IMR-90 (cell line): Measurements from ENCODE around the gene DLGAP4. TPM values are rescaled to one million over a fixed set of nuclear protein-coding genes. Genes with fewer than 3 reads are reported as not detected.

Source experiments
- ATAC-seq: fragments of 200-7000 bp; cut with Tn5 transposase; 2 replicates; pipeline ENCODE4 v1.9.1; 2020; ENCODE audit warnings: low read depth, mild to moderate bottlenecking, moderate library complexity
- BruUV-seq: library from RNA; stranded (reverse); fragments of 400-500 nt; replicated peaks from 2 replicates; lab custom pipeline; 2021; lab: Mats Ljungman, UMichigan
- CTCF ChIA-PET: fragments of 300-600 bp; formaldehyde crosslinking; extraction: SDS; loops from one replicate; lab custom pipeline; 2021; ENCODE audit warnings: antibody characterized with exemption; lab: Yijun Ruan, JAX
- POLR2A ChIA-PET: fragments of 300-600 bp; sonication (Branson Sonifier 250); formaldehyde crosslinking; loops from one replicate; lab custom pipeline; 2022; ENCODE audit warnings: antibody characterized with exemption; ENCODE audit not compliant: unreplicated experiment; lab: Charles Lee
- DNase-seq: peaks from one replicate; pipeline ENCODE4 v3.0.0; 2013
- H2AFZ ChIP-seq: replicated peaks from 2 replicates; pipeline ENCODE3; 2013; ENCODE audit warnings: low read length, mild to moderate bottlenecking; ENCODE audit not compliant: poor library complexity
- H2AK5ac ChIP-seq: 2 replicates; pipeline ENCODE4 v1.6.1; 2013; ENCODE audit warnings: low read depth, low read length, inconsistent platforms
- H2AK9ac ChIP-seq: replicated peaks from 2 replicates; pipeline ENCODE3; 2013; ENCODE audit warnings: mild to moderate bottlenecking, low read depth, low read length, moderate library complexity; ENCODE audit not compliant: poor library complexity
- H2BK120ac ChIP-seq: 2 replicates; pipeline ENCODE4 v1.6.1; 2013; ENCODE audit warnings: low read depth, low read length, inconsistent platforms
- H2BK15ac ChIP-seq: 3 replicates; pipeline ENCODE4 v1.6.1; 2013; ENCODE audit warnings: low read depth, low read length, inconsistent platforms
- H2BK20ac ChIP-seq: 2 replicates; pipeline ENCODE4 v1.6.1; 2013; ENCODE audit warnings: low read depth, mild to moderate bottlenecking, inconsistent platforms, low read length, moderate library complexity
- H2BK5ac ChIP-seq: 2 replicates; pipeline ENCODE4 v1.6.1; 2013; ENCODE audit warnings: mild to moderate bottlenecking, low read depth, low read length, inconsistent platforms; ENCODE audit not compliant: poor library complexity, severe bottlenecking
- H3K14ac ChIP-seq: replicated peaks from 2 replicates; pipeline ENCODE4 v1.6.1; 2013; ENCODE audit warnings: low read depth, low read length, inconsistent platforms
- H3K18ac ChIP-seq: 2 replicates; pipeline ENCODE4 v1.6.1; 2013; ENCODE audit warnings: low read depth, low read length, control low read depth
- H3K23ac ChIP-seq: 2 replicates; pipeline ENCODE4 v1.6.1; 2013; ENCODE audit warnings: low read depth, low read length, inconsistent platforms
- H3K27ac ChIP-seq: 2 replicates; pipeline ENCODE4 v1.5.1; 2013; ENCODE audit warnings: mild to moderate bottlenecking, control low read depth, low read length; ENCODE audit not compliant: insufficient read depth
- H3K27me3 ChIP-seq: 2 replicates; pipeline ENCODE4 v1.6.1; 2013; ENCODE audit warnings: low read length; ENCODE audit not compliant: control insufficient read depth, insufficient read depth
- H3K36me3 ChIP-seq: 2 replicates; pipeline ENCODE4 v1.6.1; 2013; ENCODE audit warnings: low read length, mixed read lengths; ENCODE audit not compliant: control insufficient read depth, insufficient read depth
- H3K4ac ChIP-seq: 2 replicates; pipeline ENCODE4 v1.6.1; 2013; ENCODE audit warnings: low read depth, low read length, inconsistent platforms
- H3K4me1 ChIP-seq: 2 replicates; pipeline ENCODE4 v1.6.1; 2013; ENCODE audit warnings: low read length, mixed read lengths; ENCODE audit not compliant: control insufficient read depth, insufficient read depth
- H3K4me2 ChIP-seq: 2 replicates; pipeline ENCODE4 v1.6.1; 2013; ENCODE audit warnings: low read depth, mild to moderate bottlenecking, control low read depth, low read length, moderate library complexity
- H3K4me3 ChIP-seq: 2 replicates; pipeline ENCODE4 v1.5.1; 2013; ENCODE audit warnings: low read depth, mild to moderate bottlenecking, control low read depth, low read length, moderate library complexity; ENCODE audit not compliant: insufficient read depth
- H3K56ac ChIP-seq: 2 replicates; pipeline ENCODE4 v1.6.1; 2013; ENCODE audit warnings: low read length, inconsistent platforms; ENCODE audit not compliant: insufficient read depth; ENCODE audit errors: extremely low read depth
- H3K79me1 ChIP-seq, 2 experiments: 2 replicates each; pipeline ENCODE4 v1.6.1; 2013; ENCODE audit warnings: low read length in 2 of 2, inconsistent platforms in 1 of 2, low read depth in 1 of 2
- H3K9ac ChIP-seq: 2 replicates; pipeline ENCODE4 v1.6.1; 2013; ENCODE audit warnings: low read depth, low read length, control low read depth
- H3K9me1 ChIP-seq: 2 replicates; pipeline ENCODE4 v1.6.1; 2013; ENCODE audit warnings: low read length, inconsistent platforms; ENCODE audit not compliant: insufficient read depth
- H3K9me3 ChIP-seq: 2 replicates; pipeline ENCODE4 v1.6.1; 2013; ENCODE audit warnings: low read length; ENCODE audit not compliant: control insufficient read depth, insufficient read depth
- H4K20me1 ChIP-seq: 2 replicates; pipeline ENCODE4 v1.6.1; 2013; ENCODE audit warnings: low read length, inconsistent platforms; ENCODE audit not compliant: insufficient read depth
- H4K5ac ChIP-seq: 2 replicates; pipeline ENCODE4 v1.6.1; 2013; ENCODE audit warnings: mild to moderate bottlenecking, low read depth, low read length, control low read depth
- H4K8ac ChIP-seq, 2 experiments: 2 replicates each; pipeline ENCODE4 v1.6.1; 2013; ENCODE audit warnings: low read depth in 2 of 2, low read length in 2 of 2, control low read depth in 1 of 2, inconsistent platforms in 1 of 2
- H4K91ac ChIP-seq: 2 replicates; pipeline ENCODE4 v1.6.1; 2013; ENCODE audit warnings: low read depth, low read length, inconsistent platforms; ENCODE audit not compliant: insufficient read depth
- BHLHE40 ChIP-seq: fragments of 150-350 bp; IDR thresholded peaks from 2 replicates; pipeline ENCODE4 v1.6.1; 2016; ENCODE audit warnings: mild to moderate bottlenecking, low read depth, low read length
- CHD1 ChIP-seq: IDR thresholded peaks from 2 replicates; pipeline ENCODE4 v1.6.1; 2012; ENCODE audit warnings: low read depth, low read length, improper control_type of control experiment
- MAFK ChIP-seq: IDR thresholded peaks from 2 replicates; pipeline ENCODE4 v1.6.1; 2012; ENCODE audit warnings: low read depth, low read length, improper control_type of control experiment
- MXI1 ChIP-seq: IDR thresholded peaks from 2 replicates; pipeline ENCODE4 v1.6.1; 2012; ENCODE audit warnings: low read depth, mild to moderate bottlenecking, low read length, moderate library complexity, borderline replicate concordance
- NFE2L2 ChIP-seq: fragments of 150-350 bp; IDR thresholded peaks from 2 replicates; pipeline ENCODE4 v1.6.1; 2016; ENCODE audit warnings: low read depth, mild to moderate bottlenecking, low read length
- POLR2A ChIP-seq: IDR thresholded peaks from 2 replicates; pipeline ENCODE4 v1.6.1; 2012; ENCODE audit warnings: mild to moderate bottlenecking, low read depth, low read length
- RAD21 ChIP-seq: IDR thresholded peaks from 2 replicates; pipeline ENCODE4 v1.6.1; 2012; ENCODE audit warnings: low read length, improper control_type of control experiment
- RCOR1 ChIP-seq: IDR thresholded peaks from 2 replicates; pipeline ENCODE4 v1.6.1; 2012; ENCODE audit warnings: mild to moderate bottlenecking, low read length, improper control_type of control experiment; ENCODE audit not compliant: insufficient replicate concordance
- RFX5 ChIP-seq: IDR thresholded peaks from 2 replicates; pipeline ENCODE4 v1.8.0; 2012; ENCODE audit warnings: low read depth, mild to moderate bottlenecking, low read length, moderate library complexity
- SMC3 ChIP-seq: fragments of 150-350 bp; IDR thresholded peaks from 2 replicates; pipeline ENCODE4 v1.6.1; 2016; ENCODE audit warnings: low read depth, mild to moderate bottlenecking, antibody characterized with exemption, low read length, moderate library complexity
- WGBS, 2 experiments: methylation state at CpG; one replicate each; pipeline versions ENCODE4 v1.1.5 to v1.1.7; 2013; ENCODE audit warnings: missing lambda C conversion rate in 2 of 2; ENCODE audit not compliant: insufficient read length in 1 of 2; ENCODE audit errors: extremely low coverage in 2 of 2; 5-methylcytosine and 5-hydroxymethylcytosine counted together
- dilution Hi-C: fragments of 300-500 bp; cut with HindIII; formaldehyde crosslinking; loops from one replicate; pipeline ENCODE4 v1.14.3; 2018; ENCODE audit warnings: low sequenced_read_pairs; ENCODE audit not compliant: unreplicated experiment
- in situ Hi-C: fragments of 300-500 bp; cut with MboI; formaldehyde crosslinking; loops from 3 replicates; pipeline ENCODE4 v1.14.3; 2019; ENCODE audit warnings: low sequenced_read_pairs, inconsistent platforms, mixed read lengths
- intact Hi-C: fragments of 100-400 bp; cut with micrococcal nuclease; formaldehyde crosslinking; loops from 2 replicates; pipeline ENCODE4 v1.10.0; 2022
- polyA plus RNA-seq, 3 experiments: library from polyadenylated mRNA; depleted of rRNA; stranded (reverse); fragments of >200 nt; gene quantifications; 2 replicates each; pipeline ENCODE4 v1.2.3, GENCODE V29; 2012; ENCODE audit warnings: low replicate concordance in 1 of 3
- total RNA-seq: library from RNA; depleted of rRNA; stranded (reverse); fragments of >200 nt; gene quantifications from 2 replicates; pipeline ENCODE4 v1.2.3, GENCODE V29; 2012
- TF ChIP-seq, protein P1 (sequence below): fragments of 150-350 bp; IDR thresholded peaks from 2 replicates; pipeline ENCODE4 v1.6.1; 2016; ENCODE audit warnings: low read depth, mild to moderate bottlenecking, low read length, moderate library complexity, borderline replicate concordance
- TF ChIP-seq, protein P2 (sequence below): fragments of 150-350 bp; IDR thresholded peaks from 2 replicates; pipeline ENCODE4 v1.6.1; 2017; ENCODE audit warnings: mild to moderate bottlenecking, antibody characterized with exemption, low read length, low read depth
- TF ChIP-seq, protein P3 (sequence below): conservative IDR thresholded peaks from 2 replicates; pipeline ENCODE4 v1.5.1; 2012; ENCODE audit warnings: mild to moderate bottlenecking, low read depth, low read length, improper control_type of control experiment

The DLGAP4 gene
- total and polyA plus RNA-seq, 2 of the 4 experiments (the other 2 are of a cell fraction) = 32.3 to 73.2 TPM

DNA sequence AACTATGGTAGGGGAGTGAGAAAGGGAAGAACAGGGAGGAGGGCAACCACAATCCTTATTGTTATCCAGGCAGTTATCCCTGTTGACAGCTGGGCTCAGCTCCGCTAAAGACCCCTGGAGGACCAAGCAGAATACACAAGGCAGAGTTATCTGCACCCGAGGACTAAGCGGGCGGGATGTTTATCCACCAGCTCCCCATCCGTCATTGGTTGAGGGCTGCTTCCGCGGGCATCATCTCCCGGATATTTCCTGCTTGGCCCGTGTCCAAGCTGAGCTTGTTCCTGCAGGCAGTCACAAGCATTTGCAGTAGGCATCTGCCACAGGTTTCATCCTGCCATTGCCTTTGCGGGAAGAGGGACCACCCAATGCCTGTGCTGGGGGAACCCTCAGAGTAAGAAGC is 102.1 kb downstream of the DLGAP4 start:
- Histone ChIP-seq H2BK5ac (no peak overlapping the region), H2AFZ (peak overlapping the region; percentile 58), H3K4me1 (no peaks in the 10 kb centered on the region), H2BK120ac (no peak overlapping the region), H3K9ac (no peak overlapping the region), H3K79me1 (no peaks in the 10 kb centered on the region), H3K4me2 (no peak overlapping the region), H2AK9ac (no peak overlapping the region), H4K20me1 (no peaks in the 10 kb centered on the region), H3K18ac (no peak overlapping the region), H3K14ac (no peak overlapping the region), H4K5ac (no peak overlapping the region), H3K4me3 (no peak overlapping the region), H3K56ac (no peak overlapping the region), H3K27ac (no peak overlapping the region), H3K23ac (no peak overlapping the region), H3K9me3 (no peaks in the 10 kb centered on the region), H4K91ac (no peak overlapping the region), H2BK15ac (no peak overlapping the region), H3K4ac (no peak overlapping the region), H3K36me3 (no peaks in the 10 kb centered on the region), H3K27me3 (peaks cover 19% of the 10 kb centered on the region), H3K9me1 (no peaks in the 10 kb centered on the region), H2AK5ac (no peak overlapping the region), H2BK20ac (no peak overlapping the region), H4K8ac (no peak overlapping the region)
- intact Hi-C loops (no loop called here), dilution Hi-C loops (no loop called here), in situ Hi-C loops (no loop called here)
- TF ChIP-seq, protein P1, sequence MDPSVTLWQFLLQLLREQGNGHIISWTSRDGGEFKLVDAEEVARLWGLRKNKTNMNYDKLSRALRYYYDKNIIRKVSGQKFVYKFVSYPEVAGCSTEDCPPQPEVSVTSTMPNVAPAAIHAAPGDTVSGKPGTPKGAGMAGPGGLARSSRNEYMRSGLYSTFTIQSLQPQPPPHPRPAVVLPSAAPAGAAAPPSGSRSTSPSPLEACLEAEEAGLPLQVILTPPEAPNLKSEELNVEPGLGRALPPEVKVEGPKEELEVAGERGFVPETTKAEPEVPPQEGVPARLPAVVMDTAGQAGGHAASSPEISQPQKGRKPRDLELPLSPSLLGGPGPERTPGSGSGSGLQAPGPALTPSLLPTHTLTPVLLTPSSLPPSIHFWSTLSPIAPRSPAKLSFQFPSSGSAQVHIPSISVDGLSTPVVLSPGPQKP = no peak
- no peak for TF ChIP-seq MAFK
- TF ChIP-seq BHLHE40 = no peak
- no peak for TF ChIP-seq RFX5
- no peak for TF ChIP-seq POLR2A
- TF ChIP-seq, protein P2, sequence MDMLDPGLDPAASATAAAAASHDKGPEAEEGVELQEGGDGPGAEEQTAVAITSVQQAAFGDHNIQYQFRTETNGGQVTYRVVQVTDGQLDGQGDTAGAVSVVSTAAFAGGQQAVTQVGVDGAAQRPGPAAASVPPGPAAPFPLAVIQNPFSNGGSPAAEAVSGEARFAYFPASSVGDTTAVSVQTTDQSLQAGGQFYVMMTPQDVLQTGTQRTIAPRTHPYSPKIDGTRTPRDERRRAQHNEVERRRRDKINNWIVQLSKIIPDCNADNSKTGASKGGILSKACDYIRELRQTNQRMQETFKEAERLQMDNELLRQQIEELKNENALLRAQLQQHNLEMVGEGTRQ = no peak
- TF ChIP-seq RAD21 = no peak
- no peak for TF ChIP-seq CHD1
- TF ChIP-seq NFE2L2 = no peak
- TF ChIP-seq, protein P3, sequence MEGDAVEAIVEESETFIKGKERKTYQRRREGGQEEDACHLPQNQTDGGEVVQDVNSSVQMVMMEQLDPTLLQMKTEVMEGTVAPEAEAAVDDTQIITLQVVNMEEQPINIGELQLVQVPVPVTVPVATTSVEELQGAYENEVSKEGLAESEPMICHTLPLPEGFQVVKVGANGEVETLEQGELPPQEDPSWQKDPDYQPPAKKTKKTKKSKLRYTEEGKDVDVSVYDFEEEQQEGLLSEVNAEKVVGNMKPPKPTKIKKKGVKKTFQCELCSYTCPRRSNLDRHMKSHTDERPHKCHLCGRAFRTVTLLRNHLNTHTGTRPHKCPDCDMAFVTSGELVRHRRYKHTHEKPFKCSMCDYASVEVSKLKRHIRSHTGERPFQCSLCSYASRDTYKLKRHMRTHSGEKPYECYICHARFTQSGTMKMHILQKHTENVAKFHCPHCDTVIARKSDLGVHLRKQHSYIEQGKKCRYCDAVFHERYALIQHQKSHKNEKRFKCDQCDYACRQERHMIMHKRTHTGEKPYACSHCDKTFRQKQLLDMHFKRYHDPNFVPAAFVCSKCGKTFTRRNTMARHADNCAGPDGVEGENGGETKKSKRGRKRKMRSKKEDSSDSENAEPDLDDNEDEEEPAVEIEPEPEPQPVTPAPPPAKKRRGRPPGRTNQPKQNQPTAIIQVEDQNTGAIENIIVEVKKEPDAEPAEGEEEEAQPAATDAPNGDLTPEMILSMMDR = no peak
- no peak for TF ChIP-seq SMC3
- TF ChIP-seq RCOR1 = no peak
- TF ChIP-seq MXI1 = no peak
- ATAC-seq = no peak
- WGBS, 2 experiments = 9% methylated on average over 8 of the region's 10 CpGs; no CpG with 5 or more reads in 1 of the 2 experiments
- ChIA-PET POLR2A (interaction anchor here (0.6 kb wide), 1 partner anchor 96 kb away, joined by 3 read pairs; no protein-coding TSS in a partner anchor), CTCF (no interaction called here)
- BruUV-seq = no TSS peak
- DNase-seq = peak; percentile 28
